AG08396 (cell line): ENCODE data around the gene ADGRD1.
A peak's percentile ranks its signal among the peaks of the same experiment; 100 is the strongest.
"Not testable (repeated sequence)": the region's sequence is repeated elsewhere in the genome, so short reads cannot be mapped to it uniquely, and the experiment has no call there.

ENCODE experiments used
- DNase-seq: peaks from one replicate; pipeline ENCODE4 v3.0.0; 2012; ENCODE audit warnings: low spot score, mixed read lengths

ADGRD1 gene

GRCh38 chr12:131119936-131120335, 166.2 kb downstream of the ADGRD1 start:
- no peak for DNase-seq

GRCh38 chr12:131120831-131121271, 167.1 kb downstream of the ADGRD1 start:
- no peak for DNase-seq

- no peak for DNase-seq
Measured at GRCh38 chr12:131121705-131122405, 168.1 kb downstream of the ADGRD1 start.

- DNase-seq: no peak
Measured at GRCh38 chr12:131122631-131123030, 168.9 kb downstream of the ADGRD1 start.

DNA sequence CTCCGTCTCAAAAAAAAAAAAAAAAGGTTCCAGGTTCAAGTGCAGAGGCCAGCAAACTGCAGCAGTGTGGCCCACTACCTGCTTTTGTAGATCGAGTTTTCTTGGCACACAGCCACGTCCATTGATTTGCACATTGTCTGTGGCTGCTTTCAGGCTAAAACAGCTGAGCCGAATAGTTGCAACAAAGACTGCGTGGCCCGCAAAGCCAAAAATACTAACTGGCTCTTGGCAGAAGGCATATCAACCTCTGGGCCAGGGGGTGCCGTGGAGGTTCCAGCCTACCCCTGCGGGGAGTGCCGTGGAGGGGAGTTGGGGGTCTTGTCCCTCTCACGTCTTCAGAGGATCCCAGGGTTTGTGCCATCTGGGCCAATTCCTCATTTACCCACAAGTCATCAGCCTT, 170.1 kb downstream of the ADGRD1 start:
- DNase-seq: no peak

DNA sequence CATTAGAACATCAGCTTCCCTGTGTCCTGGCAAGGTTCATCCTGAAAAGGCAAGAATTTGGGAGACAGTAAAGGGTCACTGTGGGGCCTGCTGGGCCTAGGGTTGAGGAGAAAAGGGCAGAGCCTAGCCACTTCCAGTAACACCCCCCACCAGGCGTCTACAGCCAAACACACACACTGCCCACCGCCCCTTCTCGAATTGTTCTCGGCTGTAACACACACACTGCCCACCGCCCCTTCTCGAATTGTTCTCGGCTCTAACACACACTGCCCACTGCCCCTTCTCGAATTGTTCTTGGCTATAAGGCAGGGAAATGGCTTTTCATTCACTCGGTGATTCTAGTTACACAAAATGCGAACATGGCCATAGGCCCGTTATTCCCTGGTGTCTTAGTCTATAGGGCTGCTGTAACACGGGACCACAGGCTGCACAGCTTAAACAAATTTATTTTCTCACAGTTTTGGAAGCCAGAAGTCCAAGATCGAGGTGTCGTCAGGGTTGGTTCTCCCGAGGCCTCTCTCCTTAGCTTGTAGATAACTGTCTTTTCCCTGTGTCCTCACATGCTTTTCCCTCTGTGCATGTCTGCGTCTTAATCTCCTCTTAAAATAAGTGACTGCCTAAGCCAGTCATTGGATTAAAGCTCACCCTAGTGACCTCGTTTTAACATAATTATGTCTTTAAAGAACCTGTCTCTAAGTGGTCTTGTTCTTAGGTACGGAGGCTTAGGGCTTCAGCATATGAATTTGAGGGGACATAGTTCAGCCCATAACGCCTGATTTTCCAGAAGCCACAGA, 171.0 kb downstream of the ADGRD1 start:
- DNase-seq: no peak

DNA sequence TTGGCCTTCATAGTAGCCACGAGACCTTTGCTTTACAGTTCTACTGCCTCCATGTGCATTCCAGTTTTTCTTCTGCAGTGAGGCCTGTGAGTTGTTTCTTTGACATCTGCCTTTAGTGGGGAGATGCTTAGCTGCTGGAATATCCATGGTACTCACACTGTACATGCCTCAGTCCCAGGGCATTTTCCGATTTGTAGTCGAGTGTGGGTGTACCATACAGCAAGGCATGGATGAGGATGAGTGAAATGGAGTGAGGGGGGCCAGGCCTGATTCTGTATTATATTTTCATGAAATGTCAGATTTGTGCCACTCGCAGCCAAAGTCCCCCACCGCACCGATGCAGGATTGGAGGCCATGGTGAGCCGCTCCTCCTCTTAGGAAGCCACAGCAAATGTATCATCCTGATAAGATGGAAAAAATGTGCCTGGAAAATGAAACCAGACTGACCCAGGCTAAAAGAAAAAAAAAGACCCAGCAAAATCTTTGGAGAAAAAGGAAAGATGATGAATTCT, 173.0 kb downstream of the ADGRD1 start:
- no peak for DNase-seq

GRCh38 chr12:131128556-131128955, 174.8 kb downstream of the ADGRD1 start:
- no peak for DNase-seq

GRCh38 chr12:131128966-131129619, 175.4 kb downstream of the ADGRD1 start:
- not testable (repeated sequence) for DNase-seq

DNA sequence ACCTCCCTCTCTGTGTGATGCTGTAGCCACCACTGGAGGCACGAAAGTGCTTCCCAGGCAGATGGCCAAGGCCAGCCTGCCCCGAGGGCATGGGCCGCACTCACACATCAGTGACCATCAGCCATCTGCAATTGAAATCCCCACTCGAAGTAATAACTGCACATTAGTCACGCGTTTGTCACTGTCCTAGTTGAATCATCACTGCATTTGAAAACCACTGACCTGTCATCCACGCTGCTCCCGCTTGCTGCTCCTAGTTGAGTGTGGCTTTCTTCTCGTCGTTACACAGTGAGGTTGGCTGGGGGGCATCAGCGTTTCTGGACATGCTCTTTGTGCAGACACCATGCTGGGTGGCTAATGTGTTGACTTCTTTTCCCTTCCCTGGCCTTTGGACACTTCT, 176.1 kb downstream of the ADGRD1 start:
- DNase-seq: no peak

- no peak for DNase-seq
Measured at GRCh38 chr12:131130311-131130911, 176.7 kb downstream of the ADGRD1 start.

DNA sequence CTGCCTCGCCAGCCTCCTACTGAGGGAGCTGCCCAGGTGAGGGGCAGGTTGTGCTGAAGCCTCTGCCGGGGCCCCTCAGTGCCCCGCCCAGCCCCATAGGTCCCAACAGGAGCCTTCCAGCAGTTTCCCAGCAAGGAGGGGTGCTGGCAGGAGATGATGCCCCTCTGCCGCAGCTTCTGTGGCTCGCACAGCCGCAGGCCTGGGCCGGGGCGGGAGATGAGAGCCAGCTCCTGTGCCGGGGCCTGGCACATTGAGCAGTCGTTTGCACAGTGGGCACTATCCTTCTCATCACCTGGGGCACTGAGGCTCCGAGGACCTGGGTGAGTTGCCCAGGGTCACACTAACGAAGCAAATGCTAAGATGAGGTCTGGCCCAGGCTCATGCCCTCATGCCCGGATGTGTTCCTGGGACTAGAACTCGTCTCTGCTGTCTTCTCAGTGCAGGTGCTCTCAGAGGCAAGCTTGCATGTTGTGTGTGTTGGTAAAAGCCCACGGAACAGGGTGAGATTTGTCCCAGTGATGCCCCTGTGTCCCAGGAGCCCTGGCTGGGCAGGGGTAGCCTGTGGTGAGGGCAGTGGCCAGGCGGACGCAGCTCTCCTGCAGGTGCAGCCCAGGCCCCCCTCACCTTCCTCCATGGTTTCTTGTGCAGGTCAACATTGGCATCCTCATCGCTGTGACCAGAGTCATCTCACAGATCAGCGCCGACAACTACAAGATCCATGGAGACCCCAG, 177.5 kb downstream of the ADGRD1 start:
- DNase-seq: no peak

DNA sequence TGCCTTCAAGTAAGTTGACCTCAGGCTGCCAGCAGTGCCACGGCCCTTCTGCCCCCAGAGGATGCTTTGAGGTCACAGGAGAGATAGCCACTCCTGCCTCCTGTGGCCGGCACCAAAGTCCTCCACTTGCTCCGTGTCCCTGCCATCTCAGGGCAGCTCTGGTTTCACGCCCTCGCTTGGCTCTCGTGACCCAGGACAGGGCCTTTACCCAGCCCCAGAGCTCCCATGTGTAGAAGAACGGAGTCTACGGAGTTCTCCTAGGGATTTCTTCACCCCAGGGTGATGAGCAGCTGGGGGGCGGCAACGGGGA, 178.1 kb downstream of the ADGRD1 start:
- no peak for DNase-seq

GRCh38 chr12:131132118-131132892, 178.6 kb downstream of the ADGRD1 start:
- DNase-seq: peak; percentile 47

DNA sequence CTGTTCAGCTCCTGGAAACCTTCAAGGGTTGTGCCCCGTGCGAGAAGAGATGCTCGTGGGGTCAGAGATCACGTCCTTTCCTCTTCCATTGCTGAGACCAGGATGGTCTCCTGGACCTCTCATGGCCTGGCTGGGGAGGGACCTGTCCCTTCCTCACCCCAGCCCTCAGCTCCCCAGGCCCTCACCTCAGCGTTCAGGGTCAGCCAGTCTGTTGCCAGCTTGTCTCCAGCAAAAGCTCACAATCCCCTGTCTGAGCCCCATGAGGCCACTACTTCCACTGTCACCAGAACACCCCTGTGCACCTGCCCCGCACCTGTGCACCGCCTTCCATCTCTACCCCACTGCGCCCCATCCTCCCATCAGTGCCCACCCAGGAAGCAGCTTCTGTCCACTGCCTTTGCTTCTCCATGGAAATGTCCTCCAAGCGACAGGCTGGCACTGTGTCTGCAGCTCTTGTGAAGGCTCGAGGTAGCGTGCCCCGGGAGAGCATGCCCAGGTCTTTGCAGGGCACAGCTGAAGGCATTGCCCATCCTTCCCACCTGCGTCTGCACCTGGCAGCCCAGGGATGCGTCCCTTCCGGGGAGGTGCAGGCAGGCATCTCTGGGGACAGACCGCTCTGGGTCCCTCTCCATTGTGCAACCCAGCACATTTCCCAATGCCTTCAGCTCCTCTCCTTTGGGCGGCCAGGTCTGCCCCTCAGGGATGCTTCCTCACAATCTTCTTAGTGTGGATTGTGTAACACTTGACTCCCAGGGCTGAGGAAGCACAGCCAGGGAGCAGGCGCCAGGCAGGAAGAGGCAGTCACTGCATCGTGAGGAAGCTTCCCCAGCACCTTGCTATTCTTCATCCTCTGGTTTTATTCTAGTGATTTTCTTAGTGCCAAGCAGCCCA, 179.6 kb downstream of the ADGRD1 start:
- no peak for DNase-seq

- no peak for DNase-seq
Measured at GRCh38 chr12:131133994-131134393, 180.3 kb downstream of the ADGRD1 start.

DNA sequence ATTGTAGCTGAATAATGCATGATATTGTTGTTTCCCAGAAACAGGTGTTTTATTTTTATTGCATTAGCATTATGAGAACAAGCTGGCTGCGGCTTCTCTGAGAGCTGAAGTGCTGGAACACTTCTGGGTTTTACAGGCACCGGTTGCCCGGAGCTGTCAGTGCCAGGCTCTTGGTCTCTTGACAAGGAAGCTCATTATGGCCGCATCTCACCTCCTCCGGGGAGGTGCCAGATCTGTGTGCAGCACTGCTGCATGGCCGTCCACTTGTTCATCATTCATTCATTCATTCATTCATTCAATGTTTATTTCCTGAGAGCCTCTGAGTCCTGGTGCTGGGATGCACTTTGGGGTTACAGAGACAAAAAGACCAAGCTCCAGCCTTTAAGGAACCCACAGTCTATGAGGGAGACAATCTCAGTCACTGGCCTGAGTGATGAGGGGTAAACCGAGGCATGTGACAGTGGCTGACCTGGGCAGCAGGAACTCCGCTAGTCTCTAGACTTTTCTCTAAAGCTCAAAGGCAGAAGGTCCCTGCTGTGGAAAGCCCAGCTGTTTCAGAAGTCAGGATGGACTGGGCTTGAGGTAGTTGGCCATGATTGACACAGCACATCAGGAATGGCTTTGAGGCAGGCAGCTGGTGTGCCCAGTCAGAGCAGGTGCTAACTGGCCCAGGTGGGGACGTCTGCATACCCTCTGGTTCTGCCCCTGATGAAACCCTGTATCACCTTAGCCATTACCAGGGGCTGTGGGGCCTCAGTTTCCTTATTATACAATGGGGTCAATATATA, 181.0 kb downstream of the ADGRD1 start:
- DNase-seq: no peak

DNA sequence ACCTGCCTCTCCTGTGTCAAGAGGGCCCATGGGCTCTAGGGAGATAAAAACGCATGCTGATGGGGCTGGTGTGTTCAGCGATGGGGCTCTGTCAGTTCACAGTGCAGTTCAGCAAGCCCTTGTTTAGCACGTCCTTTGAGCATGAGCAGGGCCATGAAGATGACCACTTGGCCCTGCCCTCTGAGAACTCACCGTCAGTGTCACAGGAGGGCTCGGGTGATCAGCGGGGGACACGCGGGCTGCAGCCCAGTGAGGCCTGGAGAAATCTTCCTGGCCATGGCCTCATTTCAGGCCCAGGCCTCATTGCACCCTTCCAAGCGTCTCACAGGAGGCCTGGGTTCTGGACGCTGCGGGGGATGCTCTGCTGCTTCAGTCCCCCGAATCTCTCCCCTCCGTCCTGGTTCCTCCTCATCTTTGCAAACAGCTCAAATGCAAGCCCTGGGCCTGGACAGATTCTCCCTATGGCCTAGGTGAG, 181.6 kb downstream of the ADGRD1 start:
- no peak for DNase-seq
